Mesodermal cell (in vitro differentiated cells): ENCODE measurements around the gene POLR3B.

Experiments
- H3K27ac ChIP-seq: 2 replicates; pipeline ENCODE4 v1.7.0; 2013; ENCODE audit warnings: mild to moderate bottlenecking, low read depth, low read length, moderate library complexity; ENCODE audit not compliant: severe bottlenecking
- H3K36me3 ChIP-seq: 2 replicates; pipeline ENCODE4 v1.7.1; 2013; ENCODE audit warnings: mild to moderate bottlenecking, low read length, moderate library complexity; ENCODE audit not compliant: control insufficient read depth, insufficient read depth
- H3K4me1 ChIP-seq: one replicate; pipeline ENCODE4 v1.7.1; 2013; ENCODE audit warnings: mild to moderate bottlenecking, low read length; ENCODE audit not compliant: insufficient read depth, control insufficient read depth, poor library complexity, severe bottlenecking
- H3K4me3 ChIP-seq: 2 replicates; pipeline ENCODE4 v1.7.0; 2013; ENCODE audit warnings: low read length, control low read depth, mild to moderate bottlenecking; ENCODE audit not compliant: insufficient read depth, poor library complexity, severe bottlenecking; ENCODE audit errors: extremely low read depth
- H3K9me3 ChIP-seq: 2 replicates; pipeline ENCODE4 v1.7.1; 2013; ENCODE audit warnings: mild to moderate bottlenecking, low read length, moderate library complexity; ENCODE audit not compliant: control insufficient read depth
- WGBS, 2 experiments: methylation state at CpG; one replicate each; pipeline ENCODE4 v1.1.5; 2013; ENCODE audit warnings: missing lambda C conversion rate in 2 of 2; ENCODE audit not compliant: insufficient coverage in 2 of 2; 5-methylcytosine and 5-hydroxymethylcytosine counted together

POLR3B gene

DNA sequence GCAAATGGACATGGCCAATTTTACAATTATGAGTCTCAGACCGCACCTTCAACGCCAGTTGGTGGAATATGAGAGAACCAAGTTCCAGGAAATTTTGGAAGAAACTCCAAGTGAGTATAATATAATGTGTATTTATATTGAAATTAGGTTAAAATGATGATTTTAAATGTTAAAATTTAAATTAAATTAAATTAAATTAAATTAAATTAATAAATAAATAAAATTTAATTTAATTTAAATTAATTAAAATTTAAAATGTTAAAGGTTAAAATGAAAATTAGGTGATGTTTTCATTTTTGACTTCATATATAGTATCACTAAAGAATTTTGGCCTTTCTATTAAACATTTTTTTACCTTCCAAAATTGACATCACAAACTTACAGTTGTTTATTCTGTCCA lies 34.0 kb upstream of the POLR3B start:
- no peak overlapping the region for H3K4me3 ChIP-seq
- H3K4me1 ChIP-seq: no peaks in the 10 kb centered on the region
- peaks cover 7% of the 10 kb centered on the region for H3K36me3 ChIP-seq
- no peak overlapping the region for H3K27ac ChIP-seq
- WGBS, 2 experiments: no CpG with 5 or more reads among the region's 2 CpGs
- no peaks in the 10 kb centered on the region for H3K9me3 ChIP-seq

DNA sequence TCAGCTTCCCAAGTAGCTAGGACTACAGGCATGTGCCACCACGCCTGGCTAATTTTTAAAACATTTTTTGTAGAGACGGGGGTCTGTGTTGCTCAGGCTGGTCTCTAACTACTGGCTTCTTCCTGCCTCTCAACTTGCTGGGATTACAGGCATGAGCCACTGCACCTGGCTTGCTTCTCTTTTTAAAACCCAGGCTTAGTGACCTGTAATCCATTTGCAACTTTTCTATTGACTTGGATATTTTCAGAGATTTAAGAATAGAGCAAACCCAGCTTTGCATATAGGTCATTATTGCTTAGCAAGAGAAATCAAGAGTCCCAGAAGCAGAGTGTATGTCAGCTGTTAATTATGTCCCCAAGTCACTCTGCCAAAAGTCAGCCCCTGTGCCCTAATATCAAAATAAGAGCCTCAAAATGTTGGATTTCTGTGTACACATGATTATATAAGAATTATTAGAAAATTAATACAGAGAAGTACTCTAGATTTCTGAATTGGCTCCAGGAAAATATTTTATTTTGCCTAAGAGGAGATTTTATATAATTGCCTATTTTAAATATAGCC lies 30.2 kb upstream of the POLR3B start:
- WGBS, 2 experiments: 76 to 77% methylated on average over 2 of the region's 2 CpGs
- no peak overlapping the region for H3K4me3 ChIP-seq

DNA sequence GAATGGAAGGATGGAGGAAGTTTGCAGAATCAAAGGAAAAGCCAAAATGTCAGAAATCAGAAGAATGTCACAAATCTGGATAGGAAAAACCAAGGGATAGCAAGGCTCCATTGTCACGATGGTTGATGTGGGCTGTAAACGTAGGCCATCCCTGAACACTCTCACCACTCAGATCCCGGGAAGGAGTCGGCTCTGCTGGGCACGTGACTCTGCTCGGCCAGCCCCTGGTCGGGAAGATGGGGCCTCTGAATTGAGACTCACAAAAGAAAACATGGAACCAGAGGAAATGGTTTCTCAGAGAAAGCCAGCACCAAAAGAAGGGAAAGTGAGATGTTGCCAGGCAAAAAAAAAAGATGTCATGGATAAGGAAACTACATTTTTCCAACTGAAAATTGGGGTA lies 28.8 kb upstream of the POLR3B start:
- Histone ChIP-seq H3K4me3 (no peak overlapping the region), H3K4me1 (no peaks in the 10 kb centered on the region), H3K27ac (no peak overlapping the region), H3K36me3 (no peaks in the 10 kb centered on the region), H3K9me3 (no peaks in the 10 kb centered on the region)
- WGBS, 2 experiments: 86 to 93% methylated on average over 4 to 7 of the region's 7 CpGs

More for the DNA sequence above, 30.2 kb upstream of the POLR3B start:
- Histone ChIP-seq H3K36me3 (no peaks in the 10 kb centered on the region), H3K4me1 (no peaks in the 10 kb centered on the region), H3K27ac (no peak overlapping the region), H3K9me3 (no peaks in the 10 kb centered on the region)

DNA sequence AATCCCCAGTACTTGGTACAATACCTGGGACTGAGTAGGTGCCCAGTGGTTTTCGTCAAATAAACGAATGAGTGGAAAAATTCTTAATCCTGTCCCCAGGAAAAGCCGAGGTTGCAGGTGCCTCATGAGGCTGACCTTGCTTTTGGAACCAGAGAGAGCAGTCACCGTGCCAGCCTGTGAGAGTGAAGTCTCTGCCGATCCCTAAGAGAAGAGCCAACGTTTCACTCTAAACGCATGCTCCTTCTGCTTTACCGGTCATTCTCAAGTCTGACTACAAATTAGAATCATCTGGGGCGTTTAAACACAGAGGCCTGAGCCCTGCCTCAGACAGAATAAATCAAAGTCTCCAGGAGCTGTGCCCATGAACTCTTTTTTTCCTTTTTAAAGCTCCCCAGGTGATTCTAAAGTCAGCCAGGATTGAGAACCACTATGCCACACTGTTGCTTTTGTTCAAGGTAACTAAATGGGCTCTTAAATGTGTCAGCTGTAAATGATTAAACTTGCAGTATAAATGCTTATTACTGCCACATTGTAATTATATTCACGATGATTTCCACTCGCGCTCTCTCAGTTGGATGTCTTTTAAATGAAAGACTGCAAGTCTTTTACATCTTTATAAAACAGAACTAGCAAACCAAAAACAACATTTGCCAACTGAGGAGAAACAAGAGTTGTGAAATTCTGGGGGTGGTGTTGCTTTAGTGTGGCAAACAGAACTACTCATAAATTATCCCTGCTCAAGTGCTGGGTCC lies 28.1 kb upstream of the POLR3B start:
- no peak overlapping the region for H3K27ac ChIP-seq
- no peaks in the 10 kb centered on the region for H3K36me3 ChIP-seq
- 80 to 85% methylated on average over 9 of the region's 12 CpGs for WGBS, 2 experiments
- no peaks in the 10 kb centered on the region for H3K9me3 ChIP-seq
- no peak overlapping the region for H3K4me3 ChIP-seq
- no peaks in the 10 kb centered on the region for H3K4me1 ChIP-seq

DNA sequence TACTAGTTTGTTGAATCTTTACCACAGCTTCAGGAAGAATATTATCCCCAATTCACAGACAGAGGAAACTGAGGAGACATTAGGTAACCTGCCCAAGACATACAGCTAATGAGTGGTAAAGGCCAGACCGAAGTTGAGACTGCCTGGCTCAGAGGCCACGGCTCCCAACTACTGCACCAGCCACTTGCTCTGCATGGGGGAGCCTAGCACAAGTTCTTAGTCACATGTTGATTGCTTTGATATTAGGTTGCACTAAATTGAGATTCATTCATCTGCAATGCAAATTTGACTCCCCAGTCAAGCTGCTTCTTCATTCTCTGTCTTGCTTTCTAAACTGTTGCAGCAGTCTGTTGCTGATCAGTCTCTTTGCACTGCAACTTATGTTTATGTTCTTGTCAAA lies 25.9 kb upstream of the POLR3B start:
- Histone ChIP-seq H3K4me3 (no peak overlapping the region), H3K4me1 (no peaks in the 10 kb centered on the region), H3K36me3 (no peaks in the 10 kb centered on the region), H3K27ac (no peak overlapping the region), H3K9me3 (no peaks in the 10 kb centered on the region)
- WGBS, 2 experiments: 65 to 83% methylated on average over 1 to 2 of the region's 2 CpGs

DNA sequence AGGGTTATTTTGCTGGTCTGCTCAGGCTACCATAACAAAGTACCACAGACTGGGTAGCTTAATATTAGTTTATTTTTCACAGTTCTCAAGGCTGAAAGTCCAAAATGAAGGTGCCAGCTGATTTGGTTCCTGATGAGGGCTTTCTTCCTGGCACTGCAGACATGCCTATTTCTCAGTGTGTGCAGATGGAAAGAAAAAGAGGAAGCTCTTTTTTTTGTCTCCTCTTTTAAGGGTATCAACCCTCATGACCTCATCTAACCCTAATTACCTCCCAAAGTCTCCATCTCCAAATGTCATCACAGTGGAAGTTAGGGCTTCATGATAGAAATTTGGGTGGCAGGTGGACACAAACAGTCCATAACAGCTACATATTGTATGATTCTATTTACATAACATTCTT lies 25.0 kb upstream of the POLR3B start:
- Histone ChIP-seq H3K4me3 (no peak overlapping the region), H3K27ac (no peak overlapping the region), H3K4me1 (no peaks in the 10 kb centered on the region)

DNA sequence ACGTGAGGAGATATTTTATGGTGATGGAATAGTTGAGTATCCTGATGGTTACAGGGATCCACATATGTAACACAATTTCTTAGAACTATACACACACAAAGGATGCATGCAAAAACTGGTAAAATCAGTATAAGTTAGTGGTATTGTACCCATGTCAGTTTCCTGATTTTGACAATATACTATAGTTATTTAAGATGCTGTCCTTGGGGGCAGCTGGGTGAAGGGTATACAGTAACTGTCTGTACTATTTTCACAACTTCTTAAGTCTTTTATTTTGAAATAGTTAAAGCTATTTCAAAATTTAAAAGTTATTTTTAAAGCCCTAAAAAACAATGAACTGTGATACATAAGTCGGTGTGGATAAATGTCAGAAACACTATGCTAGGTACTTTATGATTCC lies 24.5 kb upstream of the POLR3B start:
- Histone ChIP-seq H3K4me1 (no peaks in the 10 kb centered on the region), H3K27ac (no peak overlapping the region), H3K4me3 (no peak overlapping the region), H3K9me3 (no peaks in the 10 kb centered on the region), H3K36me3 (no peaks in the 10 kb centered on the region)
- WGBS, 2 experiments: no CpG with 5 or more reads among the region's 2 CpGs

More for the DNA sequence above, 25.0 kb upstream of the POLR3B start:
- Histone ChIP-seq H3K9me3 (no peaks in the 10 kb centered on the region), H3K36me3 (no peaks in the 10 kb centered on the region)

DNA sequence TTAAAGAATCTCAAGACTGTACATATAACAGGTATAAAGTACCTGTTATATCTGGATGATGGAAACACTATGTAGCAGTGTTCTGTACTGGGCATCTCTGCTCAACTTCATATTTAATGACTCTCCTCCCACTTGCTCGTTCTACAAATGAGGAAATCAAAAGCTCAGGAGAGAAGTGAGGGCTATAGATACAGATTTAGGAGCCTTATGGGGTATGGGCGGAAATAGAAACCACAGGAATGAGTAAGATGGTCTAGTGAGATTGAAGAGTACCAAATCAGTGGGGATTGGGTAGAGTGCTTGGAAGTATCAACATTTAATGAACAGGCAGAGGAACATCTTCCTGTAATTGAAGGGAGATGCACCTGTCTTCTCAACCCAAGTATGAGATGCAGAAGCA lies 23.8 kb upstream of the POLR3B start:
- no peaks in the 10 kb centered on the region for H3K9me3 ChIP-seq
- 88 to 100% methylated on average over 1 to 2 of the region's 2 CpGs for WGBS, 2 experiments
- H3K36me3 ChIP-seq: no peaks in the 10 kb centered on the region
- H3K4me3 ChIP-seq: no peak overlapping the region
- H3K4me1 ChIP-seq: no peaks in the 10 kb centered on the region
- no peak overlapping the region for H3K27ac ChIP-seq

DNA sequence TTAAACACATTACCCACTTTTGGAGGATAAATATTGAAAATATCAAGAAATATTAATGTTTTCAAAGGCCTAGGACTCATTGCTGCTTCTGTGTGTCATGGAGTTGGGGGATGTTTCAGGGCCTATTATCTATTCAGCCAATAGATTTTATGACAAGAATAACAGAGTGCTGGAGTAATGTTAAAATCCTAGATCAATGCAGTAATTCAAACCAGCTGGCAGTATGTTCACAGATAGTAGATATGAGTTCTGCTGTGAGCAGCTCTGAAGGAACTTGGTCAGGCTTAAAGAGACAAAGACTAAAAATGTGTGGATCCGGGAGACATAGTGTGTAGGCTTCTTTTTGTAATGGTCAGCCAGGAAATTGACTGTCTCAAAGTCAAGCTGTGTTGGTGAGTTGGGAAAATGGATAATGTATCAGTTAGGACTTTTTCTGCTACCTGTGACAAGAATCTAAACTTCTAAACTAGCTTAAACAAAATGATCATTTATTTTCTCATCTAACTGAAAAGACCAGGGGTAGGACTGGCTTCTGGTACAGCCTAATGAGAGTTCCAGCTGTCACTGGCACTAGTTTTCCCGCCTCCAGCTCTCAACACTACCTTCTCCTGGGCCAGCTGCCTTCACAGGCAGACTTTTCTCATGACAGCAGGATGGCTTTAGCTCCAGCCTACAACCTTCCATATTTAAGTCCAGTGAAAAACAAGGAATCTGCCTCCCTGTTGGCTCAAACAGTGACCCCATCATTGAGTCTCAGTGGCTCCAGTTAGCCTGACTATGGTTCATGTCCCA lies 16.3 kb upstream of the POLR3B start:
- Histone ChIP-seq H3K9me3 (no peaks in the 10 kb centered on the region), H3K36me3 (no peaks in the 10 kb centered on the region), H3K4me3 (no peak overlapping the region), H3K27ac (no peak overlapping the region), H3K4me1 (no peaks in the 10 kb centered on the region)
- WGBS, 2 experiments: 94 to 95% methylated on average over 2 of the region's 2 CpGs

DNA sequence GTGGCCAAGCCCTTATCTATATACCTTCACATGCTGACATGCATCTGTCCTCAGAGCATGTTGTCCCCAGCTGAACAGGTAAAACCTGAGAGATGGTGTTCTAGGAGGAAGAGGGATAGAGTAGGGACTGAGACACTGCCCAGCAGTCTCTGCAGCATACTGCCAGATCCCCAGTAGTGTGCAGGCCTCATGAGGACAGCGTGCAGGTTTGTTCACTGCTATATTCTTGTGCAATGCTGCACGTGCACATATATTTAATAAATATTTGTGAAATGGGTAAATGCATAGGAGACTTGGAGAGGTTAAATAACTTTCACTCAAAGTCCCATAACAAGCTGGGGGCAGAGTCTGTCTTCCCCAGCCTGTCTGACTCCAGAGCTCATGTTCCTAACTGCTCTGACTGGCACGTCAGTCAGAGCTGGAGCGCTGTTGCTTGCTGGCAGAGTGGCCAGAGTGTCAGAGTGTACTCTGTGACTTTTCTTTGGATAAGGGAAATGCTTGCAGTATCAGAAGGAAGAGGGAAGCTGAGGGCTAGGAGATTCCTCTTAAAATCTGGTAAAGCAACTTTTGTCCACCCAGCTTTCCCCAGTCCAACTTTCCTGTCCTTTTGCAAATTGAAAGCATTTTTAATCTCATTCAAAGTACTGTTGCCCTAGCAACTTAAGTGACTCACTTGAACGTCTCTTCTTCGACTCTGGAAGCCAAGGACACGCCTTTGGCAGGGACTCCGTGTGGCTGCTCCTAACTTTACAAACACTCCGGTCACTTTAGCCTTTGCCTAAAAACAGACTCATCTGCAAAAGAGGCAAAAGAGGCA lies 14.9 kb upstream of the POLR3B start:
- no peaks in the 10 kb centered on the region for H3K9me3 ChIP-seq
- no peak overlapping the region for H3K4me3 ChIP-seq
- no peak overlapping the region for H3K27ac ChIP-seq
- no peaks in the 10 kb centered on the region for H3K4me1 ChIP-seq
- no peaks in the 10 kb centered on the region for H3K36me3 ChIP-seq
- 67 to 82% methylated on average over 6 to 7 of the region's 9 CpGs for WGBS, 2 experiments
